ENCODE data around the gene KCNQ1. TPM values are rescaled to one million over a fixed set of nuclear protein-coding genes. Genes with fewer than 3 reads are reported as not detected.

KCNQ1 gene
- total and polyA plus RNA-seq, 2 of the 13 experiments (the other 11 are each of a cell fraction or from before 2014, with no cell fraction given), result 0.02 to 0.08 TPM

DNA sequence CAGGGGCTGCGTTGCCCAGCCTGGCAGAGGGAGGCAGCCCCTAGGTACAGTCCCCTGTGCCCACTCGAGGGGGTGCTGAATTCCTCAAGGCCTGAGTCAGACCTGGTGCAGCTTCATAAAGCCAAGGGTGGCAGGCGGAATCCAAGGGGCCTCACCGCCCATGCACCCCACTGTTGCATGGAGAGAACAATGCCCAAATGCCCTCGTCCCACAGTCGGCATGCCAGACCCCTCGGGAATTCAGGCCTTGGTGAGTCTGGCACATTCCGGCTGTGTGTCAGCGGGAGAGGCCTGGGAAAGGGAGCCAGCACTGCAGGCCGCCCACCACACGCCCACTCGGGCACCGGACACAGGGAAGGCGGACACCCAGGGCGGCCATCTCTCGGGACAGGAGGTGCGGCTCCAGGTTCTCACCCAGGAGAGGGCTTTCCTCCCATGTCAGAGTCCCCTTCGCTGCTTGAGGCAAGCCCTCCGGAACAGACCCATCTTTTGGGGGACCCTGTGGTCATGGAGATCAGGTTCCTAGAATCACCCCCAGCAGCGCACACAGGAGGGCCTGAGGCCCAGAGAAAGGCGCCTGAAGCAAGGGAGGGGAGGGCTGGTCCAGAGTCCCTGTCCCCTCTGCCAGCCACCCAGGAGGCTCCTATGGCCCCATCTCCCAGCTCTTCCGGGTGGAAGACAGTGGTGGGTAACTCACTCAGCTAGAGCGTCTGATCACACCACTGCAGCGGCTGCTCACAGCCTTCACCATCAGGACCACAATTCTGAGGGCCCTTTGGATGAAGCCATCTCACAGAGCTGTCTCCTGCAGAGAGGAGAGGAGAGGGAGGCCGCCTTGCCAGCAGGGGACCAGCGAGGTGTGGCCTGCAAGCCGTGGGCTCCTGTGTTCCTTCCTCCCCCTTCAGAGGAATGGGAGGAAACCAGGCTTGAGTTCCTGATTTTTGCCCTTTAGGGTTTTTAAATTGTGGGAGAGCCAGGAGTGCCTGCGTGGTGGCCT is 286.6 kb downstream of the KCNQ1 start (continued):
- TF ChIP-seq ZNF275 (CRISPR knock-in tag; IDR thresholded peaks at IDR 0.05; ENCODE audit: borderline replicate concordance) (peak; percentile 13; the same call in 1 of the 2 replicates), U2AF2 (IDR thresholded peaks at IDR 0.05; ENCODE audit: low read depth, low read length) (0 out of 2 replicates have a peak, but pooled peaks have one; percentile 37), CC2D1A (CRISPR knock-in tag; IDR thresholded peaks at IDR 0.05) (no peak), ZNF253 (CRISPR knock-in tag; IDR thresholded peaks at IDR 0.05; ENCODE audit: borderline replicate concordance) (no peak), ZNF558 (CRISPR knock-in tag; IDR thresholded peaks at IDR 0.05; ENCODE audit: borderline replicate concordance) (no peak; the same call in 1 of the 2 replicates), TRAFD1 (CRISPR knock-in tag; IDR thresholded peaks at IDR 0.05; ENCODE audit: borderline replicate concordance) (0 out of 2 replicates have a peak, but pooled peaks have one; percentile 44), ISX (CRISPR knock-in tag; conservative IDR thresholded peaks at IDR 0.05) (0 out of 2 replicates have a peak, but pooled peaks have one; percentile 77), GLI4 (CRISPR knock-in tag; IDR thresholded peaks at IDR 0.05; ENCODE audit: borderline replicate concordance) (no peak), YEATS4 (CRISPR knock-in tag; IDR thresholded peaks at IDR 0.05; ENCODE audit: borderline replicate concordance) (peak; percentile 84), IRF2 (CRISPR knock-in tag; IDR thresholded peaks at IDR 0.05) (no peak), ATF5 (CRISPR knock-in tag; IDR thresholded peaks at IDR 0.05; ENCODE audit: low read depth) (no peak), SNRNP70 (IDR thresholded peaks at IDR 0.05; ENCODE audit: low read depth, low read length) (no peak), GABPB1 (CRISPR knock-in tag; IDR thresholded peaks at IDR 0.05) (0 out of 2 replicates have a peak, but pooled peaks have one; percentile 9), ZNF562 (CRISPR knock-in tag; IDR thresholded peaks at IDR 0.05; ENCODE audit: borderline replicate concordance) (no peak; the same call in 1 of the 2 replicates), NR2F1 (CRISPR knock-in tag; IDR thresholded peaks at IDR 0.05) (0 out of 4 replicates have a peak, but pooled peaks of 1 of the 2 experiments have one; percentile 32), CEBPG (CRISPR knock-in tag; IDR thresholded peaks at IDR 0.05) (no peak), ELF3 (CRISPR knock-in tag; IDR thresholded peaks at IDR 0.05) (0 out of 2 replicates have a peak, but pooled peaks have one; percentile 1), ZNF713 (CRISPR knock-in tag; IDR thresholded peaks at IDR 0.05) (no peak), ZNF572 (CRISPR knock-in tag; IDR thresholded peaks at IDR 0.05) (no peak), ZNF232 (CRISPR knock-in tag; IDR thresholded peaks at IDR 0.05; ENCODE audit: borderline replicate concordance) (peak; percentile 74; the same call in 1 of the 2 replicates), ZFP36L2 (CRISPR knock-in tag; IDR thresholded peaks at IDR 0.05) (no peak), ZNF180 (CRISPR knock-in tag; IDR thresholded peaks at IDR 0.05; ENCODE audit: borderline replicate concordance, low read depth) (0 out of 2 replicates have a peak, but pooled peaks have one; percentile 27)
- TF ChIP-seq, protein P1, sequence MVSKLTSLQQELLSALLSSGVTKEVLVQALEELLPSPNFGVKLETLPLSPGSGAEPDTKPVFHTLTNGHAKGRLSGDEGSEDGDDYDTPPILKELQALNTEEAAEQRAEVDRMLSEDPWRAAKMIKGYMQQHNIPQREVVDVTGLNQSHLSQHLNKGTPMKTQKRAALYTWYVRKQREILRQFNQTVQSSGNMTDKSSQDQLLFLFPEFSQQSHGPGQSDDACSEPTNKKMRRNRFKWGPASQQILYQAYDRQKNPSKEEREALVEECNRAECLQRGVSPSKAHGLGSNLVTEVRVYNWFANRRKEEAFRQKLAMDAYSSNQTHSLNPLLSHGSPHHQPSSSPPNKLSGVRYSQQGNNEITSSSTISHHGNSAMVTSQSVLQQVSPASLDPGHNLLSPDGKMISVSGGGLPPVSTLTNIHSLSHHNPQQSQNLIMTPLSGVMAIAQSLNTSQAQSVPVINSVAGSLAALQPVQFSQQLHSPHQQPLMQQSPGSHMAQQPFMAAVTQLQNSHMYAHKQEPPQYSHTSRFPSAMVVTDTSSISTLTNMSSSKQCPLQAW (CRISPR knock-in tag; IDR thresholded peaks at IDR 0.05), result no peak

Data from HepG2 (cell line).